ENCODE data around the gene UNK. TPM values are rescaled to one million over a fixed set of nuclear protein-coding genes. Genes with fewer than 3 reads are reported as not detected.

UNK gene
- total RNA-seq, 1 experiment from 2014 or later: 16.0 TPM

- H3K4me3 Mint-ChIP-seq (ENCODE audit: unreplicated experiment): no peak overlapping the region
- H3K27me3 Mint-ChIP-seq (ENCODE audit: insufficient read depth, unreplicated experiment): no peaks in the 10 kb centered on the region
- no TSS peak for BruUV-seq (replicated peaks)
- H3K36me3 Mint-ChIP-seq (ENCODE audit: insufficient read depth, unreplicated experiment): peaks cover 43% of the 10 kb centered on the region
- H3K9me3 Mint-ChIP-seq (ENCODE audit: unreplicated experiment): no peaks in the 10 kb centered on the region
- no peak overlapping the region for H3K27ac Mint-ChIP-seq (ENCODE audit: low read depth, unreplicated experiment)
- ChIA-PET CTCF (interaction anchor here (0.7 to 1.2 kb wide), 4 partner anchors 13 to 136 kb away, joined by 3 read pairs; partner anchors contain the start of gene GALK1), POLR2A (interaction anchor here (0.6 to 3.6 kb wide), 3 partner anchors 37 to 38 kb away, joined by 3 to 38 read pairs (median 16); partner anchors contain the start of gene WBP2)
- TF ChIP-seq, protein P1, sequence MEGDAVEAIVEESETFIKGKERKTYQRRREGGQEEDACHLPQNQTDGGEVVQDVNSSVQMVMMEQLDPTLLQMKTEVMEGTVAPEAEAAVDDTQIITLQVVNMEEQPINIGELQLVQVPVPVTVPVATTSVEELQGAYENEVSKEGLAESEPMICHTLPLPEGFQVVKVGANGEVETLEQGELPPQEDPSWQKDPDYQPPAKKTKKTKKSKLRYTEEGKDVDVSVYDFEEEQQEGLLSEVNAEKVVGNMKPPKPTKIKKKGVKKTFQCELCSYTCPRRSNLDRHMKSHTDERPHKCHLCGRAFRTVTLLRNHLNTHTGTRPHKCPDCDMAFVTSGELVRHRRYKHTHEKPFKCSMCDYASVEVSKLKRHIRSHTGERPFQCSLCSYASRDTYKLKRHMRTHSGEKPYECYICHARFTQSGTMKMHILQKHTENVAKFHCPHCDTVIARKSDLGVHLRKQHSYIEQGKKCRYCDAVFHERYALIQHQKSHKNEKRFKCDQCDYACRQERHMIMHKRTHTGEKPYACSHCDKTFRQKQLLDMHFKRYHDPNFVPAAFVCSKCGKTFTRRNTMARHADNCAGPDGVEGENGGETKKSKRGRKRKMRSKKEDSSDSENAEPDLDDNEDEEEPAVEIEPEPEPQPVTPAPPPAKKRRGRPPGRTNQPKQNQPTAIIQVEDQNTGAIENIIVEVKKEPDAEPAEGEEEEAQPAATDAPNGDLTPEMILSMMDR (IDR thresholded peaks at IDR 0.05; ENCODE audit: unreplicated experiment): no peak
- peaks cover 11% of the 10 kb centered on the region for H3K4me1 Mint-ChIP-seq (ENCODE audit: insufficient read depth, unreplicated experiment)
- intact Hi-C loops (cut with micrococcal nuclease): loop anchor here (5.0 kb wide), 1 partner anchor 39 kb away; a partner anchor contains a TSS
- DNase-seq (ENCODE audit: unreplicated experiment): no peak
Measured at GRCh38 chr17:75816693-75817092, 32.1 kb downstream of the UNK start.

DNA sequence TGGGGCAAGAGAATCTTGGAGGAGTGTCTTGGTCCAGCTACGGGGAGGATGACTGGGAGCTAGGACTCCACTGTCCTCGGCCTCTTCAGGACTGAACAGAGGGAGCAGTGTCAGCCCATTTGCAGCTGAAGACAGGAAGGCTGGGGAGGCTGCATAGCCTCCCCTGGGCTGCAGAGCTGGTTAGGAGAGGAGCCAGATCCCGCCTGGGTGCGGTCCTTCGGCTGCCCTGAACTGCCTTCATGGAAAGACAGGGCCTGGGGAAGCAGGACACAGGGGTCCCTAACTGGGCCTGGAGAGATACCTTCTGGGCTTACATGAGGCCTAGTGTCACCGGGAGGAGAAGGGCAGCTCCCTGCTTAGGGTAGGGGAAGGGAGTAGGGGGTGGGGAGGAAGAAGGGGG lies 33.0 kb downstream of the UNK start:
- TF ChIP-seq, protein P1 (IDR thresholded peaks at IDR 0.05; ENCODE audit: unreplicated experiment): no peak
- H3K4me3 Mint-ChIP-seq (ENCODE audit: unreplicated experiment): no peak overlapping the region
- no TSS peak for BruUV-seq (replicated peaks)
- intact Hi-C loops (cut with micrococcal nuclease): loop anchor here (5.0 kb wide), 1 partner anchor 40 kb away; a partner anchor contains a TSS
- H3K36me3 Mint-ChIP-seq (ENCODE audit: insufficient read depth, unreplicated experiment): peaks cover 37% of the 10 kb centered on the region
- no peak for DNase-seq (ENCODE audit: unreplicated experiment)
- no peaks in the 10 kb centered on the region for H3K27me3 Mint-ChIP-seq (ENCODE audit: insufficient read depth, unreplicated experiment)
- no peaks in the 10 kb centered on the region for H3K9me3 Mint-ChIP-seq (ENCODE audit: unreplicated experiment)
- POLR2A ChIA-PET: interaction anchor here (3.6 kb wide), 1 partner anchor 38 kb away, joined by 38 read pairs; a partner anchor contains a TSS
- H3K27ac Mint-ChIP-seq (ENCODE audit: low read depth, unreplicated experiment): no peak overlapping the region
- peaks cover 11% of the 10 kb centered on the region for H3K4me1 Mint-ChIP-seq (ENCODE audit: insufficient read depth, unreplicated experiment)
- CTCF ChIA-PET: interaction anchor here (0.8 to 1.2 kb wide), 2 partner anchors 53 to 87 kb away, joined by 3 to 4 read pairs; partner anchors contain the start of genes GALK1 and MRPL38

DNA sequence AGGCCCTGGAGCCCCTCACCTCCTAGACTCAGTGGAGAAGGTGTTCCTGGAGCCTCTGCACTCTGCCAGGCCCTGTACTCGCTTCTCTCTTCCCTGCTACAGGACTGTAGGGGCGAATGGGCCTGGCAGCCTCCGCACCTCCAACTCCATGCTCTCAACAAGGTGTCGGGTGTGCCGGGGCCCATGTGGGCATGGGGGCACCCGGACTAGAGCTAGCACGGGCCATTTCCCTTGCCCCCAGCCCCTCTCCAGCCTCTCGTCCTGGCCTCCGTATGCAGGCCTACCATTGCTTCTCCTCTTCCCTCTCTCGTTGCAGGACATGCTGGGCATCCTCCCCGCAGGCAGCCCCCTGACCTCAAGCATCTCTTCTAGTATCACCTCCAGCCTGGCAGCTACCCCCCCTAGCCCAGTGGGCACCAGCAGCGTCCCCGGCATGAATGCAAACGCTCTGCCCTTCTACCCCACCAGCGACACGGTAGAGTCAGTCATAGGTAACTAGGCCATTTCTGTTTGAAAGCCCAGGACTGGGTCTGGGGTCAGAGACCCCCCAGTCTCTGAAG lies 33.8 kb downstream of the UNK start:
- ChIA-PET POLR2A (interaction anchor here (0.5 to 0.6 kb wide), 2 partner anchors 9 to 33 kb away, joined by 3 read pairs; no protein-coding TSS in a partner anchor), CTCF (interaction anchor here (0.6 kb wide), 2 partner anchors 48 to 204 kb away, joined by 4 read pairs; no protein-coding TSS in a partner anchor)
- Mint-ChIP-seq H3K27ac (ENCODE audit: low read depth, unreplicated experiment) (no peak overlapping the region), H3K9me3 (ENCODE audit: unreplicated experiment) (no peaks in the 10 kb centered on the region), H3K36me3 (ENCODE audit: insufficient read depth, unreplicated experiment) (peaks cover 30% of the 10 kb centered on the region), H3K4me3 (ENCODE audit: unreplicated experiment) (no peak overlapping the region), H3K4me1 (ENCODE audit: insufficient read depth, unreplicated experiment) (peaks cover 11% of the 10 kb centered on the region), H3K27me3 (ENCODE audit: insufficient read depth, unreplicated experiment) (no peaks in the 10 kb centered on the region)
- BruUV-seq (replicated peaks): no TSS peak
- TF ChIP-seq, protein P1 (IDR thresholded peaks at IDR 0.05; ENCODE audit: unreplicated experiment): no peak
- DNase-seq (ENCODE audit: unreplicated experiment): no peak
- intact Hi-C loops (cut with micrococcal nuclease): loop anchor here (5.0 kb wide), 1 partner anchor 41 kb away; a partner anchor contains a TSS

GRCh38 chr17:75819116-75819515 lies 34.5 kb downstream of the UNK start:
- Mint-ChIP-seq H3K36me3 (ENCODE audit: insufficient read depth, unreplicated experiment) (peaks cover 30% of the 10 kb centered on the region), H3K27ac (ENCODE audit: low read depth, unreplicated experiment) (no peak overlapping the region), H3K4me1 (ENCODE audit: insufficient read depth, unreplicated experiment) (peaks cover 11% of the 10 kb centered on the region), H3K9me3 (ENCODE audit: unreplicated experiment) (no peaks in the 10 kb centered on the region), H3K27me3 (ENCODE audit: insufficient read depth, unreplicated experiment) (no peaks in the 10 kb centered on the region), H3K4me3 (ENCODE audit: unreplicated experiment) (no peak overlapping the region)
- BruUV-seq (replicated peaks): no TSS peak
- TF ChIP-seq, protein P1 (IDR thresholded peaks at IDR 0.05; ENCODE audit: unreplicated experiment): no peak
- ChIA-PET CTCF (no interaction called here), POLR2A (no interaction called here)
- peak; percentile 21 for DNase-seq (ENCODE audit: unreplicated experiment)
- intact Hi-C loops (cut with micrococcal nuclease): loop anchor here (5.0 kb wide), 1 partner anchor 42 kb away; a partner anchor contains a TSS
